ENCODE results near the gene DNM3.

DNA sequence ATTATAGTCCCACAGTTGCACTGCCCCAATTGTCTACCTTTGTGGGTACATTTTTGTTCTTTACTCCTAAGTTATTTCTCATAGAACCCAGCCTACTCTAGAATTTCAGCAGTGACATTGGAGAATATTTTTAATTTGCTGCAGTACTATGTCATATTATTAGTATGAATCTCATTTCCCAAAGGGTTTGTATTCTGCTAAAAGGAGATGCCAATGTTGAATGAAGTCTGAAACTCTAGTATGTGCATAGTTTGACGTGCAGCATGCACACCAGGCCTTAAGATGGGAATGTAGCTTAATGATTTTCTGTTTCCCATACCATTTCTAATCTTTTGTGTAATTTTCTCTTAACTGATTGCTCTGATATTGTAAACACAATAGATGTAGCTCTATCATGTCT lies 568.7 kb downstream of the DNM3 start:
- TF ChIP-seq, protein P1, sequence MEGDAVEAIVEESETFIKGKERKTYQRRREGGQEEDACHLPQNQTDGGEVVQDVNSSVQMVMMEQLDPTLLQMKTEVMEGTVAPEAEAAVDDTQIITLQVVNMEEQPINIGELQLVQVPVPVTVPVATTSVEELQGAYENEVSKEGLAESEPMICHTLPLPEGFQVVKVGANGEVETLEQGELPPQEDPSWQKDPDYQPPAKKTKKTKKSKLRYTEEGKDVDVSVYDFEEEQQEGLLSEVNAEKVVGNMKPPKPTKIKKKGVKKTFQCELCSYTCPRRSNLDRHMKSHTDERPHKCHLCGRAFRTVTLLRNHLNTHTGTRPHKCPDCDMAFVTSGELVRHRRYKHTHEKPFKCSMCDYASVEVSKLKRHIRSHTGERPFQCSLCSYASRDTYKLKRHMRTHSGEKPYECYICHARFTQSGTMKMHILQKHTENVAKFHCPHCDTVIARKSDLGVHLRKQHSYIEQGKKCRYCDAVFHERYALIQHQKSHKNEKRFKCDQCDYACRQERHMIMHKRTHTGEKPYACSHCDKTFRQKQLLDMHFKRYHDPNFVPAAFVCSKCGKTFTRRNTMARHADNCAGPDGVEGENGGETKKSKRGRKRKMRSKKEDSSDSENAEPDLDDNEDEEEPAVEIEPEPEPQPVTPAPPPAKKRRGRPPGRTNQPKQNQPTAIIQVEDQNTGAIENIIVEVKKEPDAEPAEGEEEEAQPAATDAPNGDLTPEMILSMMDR (IDR thresholded peaks at IDR 0.05), result no peak
- no peak for TF ChIP-seq POLR2A (IDR thresholded peaks at IDR 0.05)
- TF ChIP-seq EP300 (IDR thresholded peaks at IDR 0.05), result no peak
